Measurements from ENCODE around the gene XRCC3.

The XRCC3 gene

DNA sequence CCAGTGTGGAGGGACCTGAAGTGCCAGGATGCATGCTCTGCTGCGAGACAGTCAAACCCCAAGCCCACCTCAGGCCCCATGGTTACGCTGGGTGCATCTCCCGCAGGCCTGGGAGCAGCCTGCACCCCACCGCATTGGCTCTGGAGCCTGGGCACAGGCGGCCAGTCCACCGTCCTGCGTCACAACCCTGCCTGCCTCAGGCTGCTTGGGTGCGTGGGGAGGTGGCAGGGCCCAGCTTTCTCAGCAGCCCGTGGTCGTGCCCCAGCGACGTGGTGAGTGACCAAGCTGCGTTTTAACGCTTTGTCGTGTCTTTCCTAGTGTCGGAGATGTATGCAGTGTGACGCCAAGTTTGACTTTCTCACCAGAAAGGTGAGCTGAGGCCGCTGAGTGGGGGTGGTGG is 11.2 kb upstream of the XRCC3 start:
- DNase-seq (ENCODE audit: low read depth in 2 of 3, low spot score in 1 of 3), result no peak

DNA sequence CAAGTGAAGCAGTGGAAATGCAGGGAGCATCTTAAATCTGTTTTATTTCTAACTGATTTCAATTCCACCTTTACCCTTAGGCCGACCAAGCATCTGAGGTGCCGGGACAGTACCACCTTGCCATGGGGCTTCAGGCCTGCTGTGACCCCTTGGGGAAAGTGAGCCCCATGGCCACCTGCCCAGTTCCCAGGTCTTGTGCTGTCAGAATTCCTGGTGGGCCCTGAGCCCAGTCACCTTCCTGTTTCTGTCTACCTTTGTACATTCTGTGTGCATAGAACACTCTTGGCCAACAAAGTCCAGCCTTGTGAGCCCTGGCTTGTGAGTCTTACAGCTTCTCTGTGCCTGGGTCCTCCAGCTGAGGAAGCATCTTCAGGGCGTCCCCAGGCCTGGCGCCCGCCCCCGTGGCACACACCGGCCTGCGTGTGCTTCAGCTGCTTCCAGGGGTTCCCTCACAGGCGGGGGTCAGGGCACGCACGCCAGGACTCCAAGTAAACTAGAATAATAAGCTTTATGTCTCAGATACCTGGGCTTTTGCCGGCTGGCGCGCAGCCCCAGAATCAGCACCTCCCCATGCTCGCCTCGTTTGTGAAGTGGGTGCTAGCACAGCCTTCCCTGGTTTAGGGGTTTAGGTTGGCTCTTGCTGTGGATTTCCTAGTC is 10.6 kb upstream of the XRCC3 start:
- DNase-seq (ENCODE audit: low read depth in 2 of 3, low spot score in 1 of 3), result no peak

DNA sequence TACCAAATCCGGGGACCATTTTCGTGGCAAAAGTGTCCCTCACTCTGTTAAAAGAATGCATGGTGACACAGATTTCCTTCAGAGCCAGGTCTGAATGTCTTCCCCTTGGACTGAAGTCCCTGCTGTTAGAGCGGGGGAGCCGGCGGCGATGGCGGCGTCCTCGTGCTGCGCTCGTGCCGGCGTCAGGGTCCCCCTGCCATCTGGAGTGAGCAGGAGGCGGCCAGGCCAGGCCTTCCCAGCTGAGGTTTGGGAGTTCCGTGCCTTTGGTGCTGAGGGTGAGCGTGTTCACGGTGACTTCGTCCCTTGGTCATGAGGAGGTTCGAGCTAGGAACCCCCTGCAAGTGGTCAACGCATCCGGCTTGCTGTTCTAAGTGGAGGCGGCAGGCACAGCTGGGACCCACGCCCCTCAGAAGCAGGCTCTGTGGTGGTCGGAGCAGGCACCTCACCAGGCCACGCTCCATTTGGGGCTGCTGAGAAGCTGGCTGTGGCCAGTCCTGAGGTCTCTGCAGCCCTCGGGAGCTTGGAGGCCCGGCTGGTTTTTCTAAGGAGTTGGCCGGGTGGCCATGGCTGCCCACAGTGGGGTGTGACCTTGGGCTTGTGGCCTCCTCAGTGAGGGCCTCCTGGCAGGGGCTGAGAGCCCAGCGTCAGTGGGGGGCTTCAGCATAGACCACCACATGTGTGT is 9.9 kb upstream of the XRCC3 start:
- no peak for DNase-seq (ENCODE audit: low read depth in 2 of 3, low spot score in 1 of 3)

DNA sequence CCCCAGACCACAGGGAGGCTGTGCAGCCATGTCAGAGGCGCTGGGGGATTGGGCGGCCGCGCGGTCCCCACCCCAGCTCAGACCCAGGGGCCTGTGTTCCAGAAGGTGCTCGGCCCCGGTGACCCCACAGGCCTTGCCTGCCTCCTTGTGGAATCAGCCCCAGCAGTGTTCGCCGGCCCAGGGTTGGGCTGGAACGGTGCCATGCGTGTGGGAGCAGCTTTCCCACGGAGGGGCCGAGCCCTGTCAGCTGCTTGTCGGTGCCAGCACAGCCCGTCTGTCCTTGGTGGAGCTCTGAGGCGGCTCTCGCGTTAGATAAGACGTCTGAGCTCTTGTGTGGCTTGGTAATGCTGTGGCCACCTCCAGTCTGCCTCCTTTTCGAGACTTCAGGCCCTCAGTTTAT is 8.9 kb upstream of the XRCC3 start:
- DNase-seq (ENCODE audit: low read depth in 2 of 3, low spot score in 1 of 3), result no peak

DNA sequence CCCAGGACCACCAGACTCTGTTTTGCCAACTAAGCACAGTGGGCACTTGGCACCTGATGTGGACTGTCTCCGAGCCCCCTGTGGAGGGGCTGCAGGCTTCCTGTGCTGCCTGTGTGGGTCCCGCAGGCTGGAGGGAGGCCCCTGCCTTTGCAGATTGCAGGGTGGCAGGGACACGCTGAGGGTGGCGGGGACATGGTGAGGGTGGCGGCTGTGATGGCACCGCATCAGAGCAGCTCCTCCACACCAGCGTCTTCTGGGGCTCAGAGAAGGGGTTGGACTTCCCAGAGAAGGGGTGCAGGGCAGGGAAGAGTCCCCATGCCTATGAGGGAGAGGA is 8.5 kb upstream of the XRCC3 start:
- DNase-seq (ENCODE audit: low read depth in 2 of 3, low spot score in 1 of 3), result no peak

DNA sequence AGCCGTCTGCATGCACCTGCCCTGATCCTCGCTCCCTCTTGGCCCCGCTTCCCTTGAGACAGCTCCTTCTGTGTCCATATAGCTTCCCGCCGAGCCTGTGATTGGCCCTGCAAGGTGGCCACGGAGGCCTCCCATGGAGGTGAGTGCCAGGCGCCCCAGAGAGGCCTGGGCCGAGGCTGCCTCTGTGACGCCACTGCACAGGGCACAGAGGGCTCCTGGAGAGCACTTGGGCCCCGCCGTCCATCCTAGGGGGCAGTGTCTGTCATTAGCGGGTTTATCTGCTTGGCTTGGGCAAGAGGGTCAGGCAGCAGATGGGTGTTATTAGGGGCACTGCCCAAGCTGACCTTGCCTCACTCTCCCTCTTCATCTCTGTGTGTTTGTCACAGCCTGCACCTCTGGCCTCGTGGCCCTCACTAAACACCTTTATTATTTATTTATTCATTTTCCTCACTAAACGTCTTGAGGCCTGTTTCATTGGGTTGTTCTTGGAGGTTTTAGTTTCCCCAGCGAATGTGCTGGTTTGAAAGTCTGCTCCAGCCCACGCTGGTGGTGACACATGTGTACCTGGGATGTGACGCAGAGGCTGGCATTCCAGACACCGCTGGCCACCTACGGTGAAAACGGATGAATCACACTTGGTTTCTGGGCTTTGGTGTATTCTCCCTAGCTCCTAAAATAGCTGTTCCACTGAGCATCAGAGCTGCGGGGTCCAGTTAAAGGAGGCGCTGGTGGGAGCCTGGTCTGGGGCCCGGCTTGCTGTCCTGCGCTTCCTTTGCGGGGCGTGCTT is 6.3 kb upstream of the XRCC3 start:
- DNase-seq (ENCODE audit: low read depth in 2 of 3, low spot score in 1 of 3), result peak in 1 of 3 donors; percentile 42

DNA sequence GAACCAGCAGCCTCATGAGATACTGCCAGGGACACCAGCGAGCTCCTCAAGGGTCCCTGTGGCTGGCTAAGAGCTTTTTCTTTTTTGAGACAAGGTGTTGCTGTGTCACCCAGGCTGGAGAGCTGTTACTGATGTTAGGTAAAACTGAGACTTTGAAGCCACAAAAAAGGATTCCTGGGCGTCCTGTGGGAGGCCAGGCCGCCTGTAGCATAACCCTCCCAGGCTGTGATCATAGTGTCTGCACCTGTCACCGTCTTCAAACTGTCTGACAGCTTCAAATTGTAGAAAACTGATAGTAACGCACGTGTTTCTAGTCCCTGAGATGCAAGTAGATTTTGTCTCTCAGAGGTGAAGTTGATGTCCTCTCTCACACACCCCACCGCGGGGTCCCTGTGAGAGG is 4.5 kb upstream of the XRCC3 start:
- no peak for DNase-seq (ENCODE audit: low read depth in 2 of 3, low spot score in 1 of 3)

DNA sequence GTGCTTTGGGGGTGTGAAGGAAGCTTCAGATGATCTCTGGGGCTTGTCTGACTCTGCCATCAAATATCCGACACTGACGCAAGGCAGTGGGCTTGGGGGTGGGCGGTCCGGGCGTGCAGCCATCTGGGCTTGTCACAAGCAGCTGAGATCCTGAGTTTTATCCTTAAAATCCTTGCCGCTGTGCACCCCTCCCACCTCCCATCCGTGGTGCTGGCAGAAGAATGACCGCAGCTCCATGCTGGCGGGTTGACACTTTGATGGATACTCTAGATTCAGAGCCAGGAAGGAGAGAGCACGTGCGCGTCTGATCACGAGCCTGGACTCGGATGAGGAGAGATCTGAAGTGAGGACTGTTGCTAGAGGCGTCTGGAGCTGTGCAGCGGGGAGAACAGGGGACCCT is 3.3 kb upstream of the XRCC3 start:
- DNase-seq (ENCODE audit: low read depth in 2 of 3, low spot score in 1 of 3), result no peak

DNA sequence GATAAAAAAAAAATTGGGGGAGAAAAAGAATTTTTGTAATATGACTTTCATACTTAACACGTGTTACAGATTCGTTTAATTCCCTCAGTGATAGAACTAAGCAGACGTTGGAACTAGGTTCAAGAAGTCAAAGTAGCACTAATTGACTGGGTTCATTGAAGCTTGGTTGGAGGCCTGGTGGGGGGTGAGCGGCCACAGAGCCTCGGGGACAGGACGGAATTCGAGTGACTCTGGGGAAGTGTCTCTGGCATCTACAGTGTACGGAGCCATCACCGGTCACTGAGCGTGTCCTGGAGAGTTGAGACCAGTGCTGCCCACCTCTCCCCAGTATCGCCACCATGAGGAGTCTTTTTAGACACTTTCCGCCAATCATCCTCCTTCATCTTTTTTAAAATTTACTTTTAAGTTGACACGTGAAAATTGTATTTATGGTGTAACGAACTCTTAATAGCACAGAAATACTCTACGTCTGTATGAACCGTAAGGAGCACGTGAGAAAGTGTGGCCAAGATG is 1.7 kb upstream of the XRCC3 start:
- DNase-seq (ENCODE audit: low read depth in 2 of 3, low spot score in 1 of 3), result no peak

DNA sequence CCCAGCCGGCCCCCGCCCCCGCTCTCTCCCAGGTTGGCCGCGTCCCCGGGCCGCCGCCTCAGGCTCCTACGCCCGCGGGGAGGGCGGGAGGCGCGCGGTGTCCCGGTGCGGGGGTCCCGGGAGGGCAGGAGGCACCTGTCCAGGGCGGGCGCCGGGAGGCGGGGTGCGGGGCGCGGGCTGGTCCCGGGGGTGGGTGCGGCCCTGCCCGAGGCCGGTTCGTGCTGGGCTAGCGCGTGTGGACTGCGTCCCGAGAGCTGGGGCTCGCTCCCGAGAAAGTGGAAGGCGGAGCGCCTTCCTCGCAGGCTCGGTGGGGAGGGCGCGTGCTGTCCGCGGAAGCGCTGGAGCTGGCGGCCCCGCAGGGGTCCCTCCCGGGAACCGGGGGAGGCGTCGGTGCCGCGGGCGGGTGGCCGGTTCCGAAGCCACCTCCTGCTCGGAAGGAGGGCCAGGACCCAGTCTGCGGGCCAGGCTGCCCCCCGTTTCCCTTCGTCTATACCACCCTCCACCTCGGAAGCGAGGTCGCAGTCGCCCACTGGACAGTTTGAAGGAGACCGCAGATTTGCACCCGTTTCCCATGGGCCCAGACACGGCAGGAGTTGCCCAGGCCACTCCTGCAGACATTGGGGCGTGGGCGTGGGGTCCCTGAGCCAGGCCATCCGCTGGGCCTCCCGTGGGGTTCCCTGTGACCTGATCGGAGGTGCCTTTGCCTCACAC is 995 bp upstream of the XRCC3 start:
- no peak for DNase-seq (ENCODE audit: low read depth in 2 of 3, low spot score in 1 of 3)

DNA sequence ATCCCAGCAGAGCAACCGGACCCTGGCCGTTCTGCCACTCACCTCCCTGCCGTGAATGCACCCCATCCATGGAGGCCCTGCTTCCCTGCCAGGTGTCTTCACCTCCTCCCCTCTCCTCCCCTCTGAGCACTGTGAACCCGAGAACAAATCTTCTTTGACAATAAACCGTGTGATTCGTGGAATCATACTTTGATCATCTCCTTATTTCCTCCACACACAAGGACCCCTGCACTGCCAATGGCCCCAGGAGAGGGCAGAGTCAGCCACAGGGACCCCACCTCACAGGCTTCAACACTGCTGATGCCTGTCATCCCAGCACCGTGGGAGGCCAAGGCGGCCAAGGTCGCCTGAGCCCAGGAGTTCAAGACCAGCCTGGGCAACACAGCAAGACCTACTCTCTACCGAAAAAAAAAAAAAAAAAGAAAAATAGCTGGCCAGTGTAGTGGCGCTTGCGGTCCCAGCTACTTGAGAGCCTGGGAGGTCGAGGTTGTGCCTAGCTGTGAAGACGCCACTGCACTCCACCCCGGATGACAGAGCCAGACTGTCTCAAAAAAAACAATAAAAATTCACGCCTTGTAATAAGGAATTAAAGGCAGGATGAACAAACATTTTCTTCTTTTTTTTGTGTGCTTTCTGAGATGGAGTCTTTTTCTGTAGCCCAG is 1.1 kb downstream of the XRCC3 start:
- no peak for DNase-seq (ENCODE audit: low read depth in 2 of 3, low spot score in 1 of 3)

DNA sequence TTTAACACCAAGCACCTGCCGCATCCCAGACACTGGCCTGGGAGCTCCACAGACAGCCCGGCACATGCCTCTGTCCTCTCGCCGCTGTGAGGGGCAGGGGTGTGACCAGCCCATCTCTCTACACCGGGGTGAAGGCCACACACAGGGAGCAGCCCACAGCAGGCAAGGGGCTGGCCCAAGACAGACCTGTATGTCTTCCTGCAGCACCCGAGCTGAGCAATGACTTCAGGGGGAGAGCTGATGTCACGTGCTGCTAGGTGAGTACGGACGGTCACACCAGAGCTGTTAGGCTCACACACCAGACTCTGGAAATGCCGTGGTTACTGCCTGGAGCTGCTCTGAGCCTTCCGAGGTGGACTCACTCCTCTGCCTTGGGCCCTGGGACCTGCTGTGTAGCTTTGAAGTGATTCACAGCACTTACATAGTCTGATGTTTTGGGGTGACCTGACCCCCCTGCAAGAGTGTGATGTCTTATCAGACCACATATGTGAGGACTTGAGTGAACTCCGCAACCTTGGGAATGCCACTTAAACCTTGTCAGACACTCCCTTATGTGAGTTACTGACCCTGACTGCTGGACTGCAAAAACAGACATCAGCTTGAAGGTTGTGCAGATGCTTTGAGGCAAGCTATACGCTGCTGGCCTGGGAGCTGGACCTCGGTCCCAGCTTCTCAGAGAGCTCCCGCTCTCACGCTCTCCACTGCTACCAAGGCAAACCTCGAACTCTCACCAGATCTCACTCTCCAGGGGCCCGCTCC is 1.8 kb downstream of the XRCC3 start:
- DNase-seq (ENCODE audit: low read depth in 2 of 3, low spot score in 1 of 3), result no peak

DNA sequence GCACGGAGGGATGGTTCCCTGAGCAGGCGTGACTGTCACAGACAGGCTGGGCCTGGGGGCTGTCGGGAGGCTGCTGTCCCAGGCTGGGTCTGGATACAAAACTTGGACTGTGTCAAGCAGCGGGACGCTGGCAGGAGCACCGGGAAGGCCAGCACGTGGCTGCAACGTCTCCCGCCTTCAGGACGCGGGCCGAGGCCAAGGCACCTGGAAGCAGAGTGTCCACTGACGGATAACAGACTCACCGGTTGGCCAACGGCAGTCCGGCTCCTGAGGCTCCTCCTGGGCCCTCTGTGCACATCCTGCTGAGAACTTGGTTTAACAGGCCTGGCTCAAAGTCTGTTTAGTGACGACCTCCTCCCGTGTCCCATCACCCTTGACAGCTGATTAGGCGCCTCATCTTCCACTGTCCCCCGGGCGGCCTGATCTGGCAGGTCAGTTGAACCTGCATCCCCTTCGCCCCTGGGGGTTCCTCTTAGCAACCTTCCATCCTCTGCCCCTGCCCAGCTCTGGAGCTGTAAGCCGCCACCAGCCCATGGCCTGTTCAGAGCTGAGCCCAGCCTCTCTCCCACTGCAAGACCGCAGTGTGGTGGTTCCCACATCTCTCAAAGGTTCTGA is 2.5 kb downstream of the XRCC3 start:
- DNase-seq (ENCODE audit: low read depth in 2 of 3, low spot score in 1 of 3), result no peak

DNA sequence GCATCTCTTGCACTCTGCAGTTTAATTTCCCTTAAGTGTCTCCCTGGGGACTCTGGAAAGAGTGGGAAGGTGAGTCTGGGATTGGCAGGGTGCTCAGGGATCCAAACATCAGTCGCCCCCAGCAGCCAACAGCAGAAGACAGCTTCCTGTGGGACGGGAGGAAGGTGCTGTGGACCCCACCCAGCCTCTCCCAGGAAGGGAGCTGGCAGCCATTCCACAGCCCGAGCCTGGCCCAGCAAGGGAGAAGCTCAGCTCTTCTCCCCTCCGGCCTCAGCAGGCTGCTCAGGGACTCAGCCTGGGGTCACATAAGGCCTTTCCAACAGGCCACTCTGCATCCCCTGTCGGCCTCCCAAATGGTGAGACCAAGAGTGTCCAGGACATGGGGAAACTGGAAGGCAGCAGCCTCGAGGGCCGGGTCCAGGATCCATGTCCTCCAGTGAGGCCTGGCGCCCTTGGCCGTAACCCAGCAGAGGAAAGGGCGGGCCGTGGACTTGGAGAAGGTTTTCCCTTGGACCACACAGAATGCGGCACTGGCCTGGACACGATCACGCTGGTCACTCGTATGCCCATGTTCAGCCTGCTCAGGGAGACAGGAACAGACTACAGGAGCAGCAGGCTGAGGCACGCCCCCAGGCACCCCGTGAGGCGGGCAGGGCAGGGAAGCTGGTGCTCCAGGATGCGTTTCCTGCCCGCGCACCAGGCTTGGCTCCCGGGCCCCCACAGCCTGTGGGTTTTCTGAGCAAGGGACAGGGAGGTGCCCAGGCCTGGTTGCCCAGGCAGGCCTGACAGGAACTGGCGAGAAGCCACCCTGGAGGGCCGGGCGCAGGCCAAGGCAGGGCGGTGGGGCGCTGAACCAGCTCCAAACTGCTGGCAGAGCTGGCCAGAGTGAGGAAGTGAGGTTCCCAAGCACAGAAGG is 3.5 kb downstream of the XRCC3 start:
- no peak for DNase-seq (ENCODE audit: low read depth in 2 of 3, low spot score in 1 of 3)

DNA sequence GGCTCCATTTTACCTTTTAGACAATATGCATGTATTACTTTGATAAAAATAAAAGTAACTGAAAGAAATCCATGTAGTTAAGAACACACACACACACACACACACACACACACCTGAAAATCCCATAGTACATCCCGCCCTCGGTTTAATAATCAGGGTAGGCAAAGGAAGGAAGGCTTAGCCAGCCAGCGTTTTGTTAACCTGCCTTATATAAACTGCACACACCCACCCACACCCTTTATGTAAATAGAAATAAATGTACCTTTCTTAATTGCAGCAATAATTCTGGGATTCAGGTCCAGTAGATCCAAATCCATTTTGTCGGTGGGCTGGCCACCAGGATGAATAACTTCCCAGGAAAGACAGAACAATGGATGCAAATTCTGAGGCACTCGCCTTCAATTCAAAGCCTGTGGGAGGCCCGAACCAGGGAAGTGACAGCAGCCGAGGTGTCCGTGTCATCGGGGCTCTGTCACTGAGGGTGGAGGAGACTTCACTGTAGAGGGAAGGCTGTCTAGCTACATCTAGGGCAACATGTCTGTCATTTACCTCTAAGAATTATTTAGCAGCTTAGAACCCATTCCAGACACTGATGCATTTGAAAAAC is 4.4 kb downstream of the XRCC3 start:
- no peak for DNase-seq (ENCODE audit: low read depth in 2 of 3, low spot score in 1 of 3)

DNA sequence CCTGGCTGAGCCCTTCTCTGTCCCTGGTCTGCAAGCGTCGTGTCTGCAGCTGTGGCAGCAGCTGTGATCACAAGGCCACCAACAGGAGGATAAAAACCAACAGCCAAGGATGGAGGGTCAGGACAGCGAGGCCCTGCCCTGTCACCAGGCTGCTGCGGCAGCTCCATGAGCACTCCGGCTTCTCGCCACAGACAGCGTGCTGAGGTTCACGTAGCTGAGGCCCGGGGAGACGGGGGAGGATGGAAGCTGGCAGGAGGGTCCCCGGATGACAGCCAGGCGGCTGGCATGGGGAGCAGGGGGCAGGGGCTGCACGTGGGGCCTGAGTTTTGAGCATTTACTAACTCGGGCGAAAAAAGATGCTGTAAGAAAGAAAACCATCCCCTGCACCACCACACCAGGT is 5.4 kb downstream of the XRCC3 start:
- no peak for DNase-seq (ENCODE audit: low read depth in 2 of 3, low spot score in 1 of 3)

DNA sequence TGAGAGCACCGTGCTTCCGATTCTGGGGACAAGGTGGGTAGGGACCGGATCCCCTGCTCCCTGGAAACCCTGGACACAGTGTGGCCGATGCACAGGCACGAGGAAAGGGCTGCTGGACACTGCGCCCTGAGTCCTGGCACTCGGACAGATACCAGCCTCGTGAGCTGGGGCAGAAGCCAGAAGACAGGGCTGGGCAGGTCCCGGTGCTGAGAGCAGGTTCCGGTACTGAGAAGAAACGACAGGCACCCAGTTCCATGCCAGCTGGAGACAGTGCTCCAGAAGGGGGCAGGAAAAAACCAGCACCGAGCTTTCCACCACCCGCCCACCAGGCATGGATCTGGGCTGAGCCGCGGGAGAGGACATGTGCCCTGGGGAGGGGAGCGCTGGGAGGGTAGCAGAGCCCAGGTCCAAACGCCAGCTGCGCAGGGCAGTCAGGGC is 6.5 kb downstream of the XRCC3 start:
- DNase-seq (ENCODE audit: low read depth in 2 of 3, low spot score in 1 of 3), result no peak

All from stimulated activated CD4-positive, alpha-beta T cell treated with anti-CD3 and anti-CD28 coated beads, Interleukin-12 subunit alpha, Interleukin-12 subunit beta, amount 100 ng/mL, for 48 hours (primary cell).